Measurements from ENCODE around the gene GRIK3. TPM values are rescaled to one million over a fixed set of nuclear protein-coding genes. Genes with fewer than 3 reads are reported as not detected.

GRIK3 gene
- total RNA-seq, 1 donor from 2014 or later: not detected

DNA sequence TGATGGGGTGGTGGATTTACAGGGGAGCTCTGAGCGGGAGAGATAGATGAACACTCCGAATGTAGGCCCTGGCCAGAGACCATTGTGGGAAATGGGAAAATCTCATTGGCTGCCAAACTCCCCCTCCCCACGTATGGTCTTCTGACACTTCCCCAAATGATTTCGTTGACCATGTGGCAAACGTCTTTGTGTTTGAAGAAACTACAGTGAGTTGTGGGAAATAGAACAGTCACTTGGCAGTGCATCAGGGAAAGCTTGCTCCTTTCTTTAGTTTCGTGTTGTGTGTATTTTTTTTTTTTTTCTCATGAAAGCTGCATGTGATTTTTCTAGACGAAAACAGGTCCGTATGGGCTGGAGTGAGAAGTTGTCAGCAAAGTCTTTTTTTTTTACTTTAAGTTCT, 25.0 kb upstream of the GRIK3 start:
- Mint-ChIP-seq H3K36me3 (ENCODE audit: low read depth) (no peaks in the 10 kb centered on the region), H3K4me1 (no peaks in the 10 kb centered on the region), H3K9me3 (no peaks in the 10 kb centered on the region), H3K27me3 (peaks cover 1% of the 10 kb centered on the region), H3K4me3 (no peak overlapping the region), H3K27ac (no peak overlapping the region)
- intact Hi-C loops (cut with micrococcal nuclease): no loop called here
- DNase-seq: no peak

DNA sequence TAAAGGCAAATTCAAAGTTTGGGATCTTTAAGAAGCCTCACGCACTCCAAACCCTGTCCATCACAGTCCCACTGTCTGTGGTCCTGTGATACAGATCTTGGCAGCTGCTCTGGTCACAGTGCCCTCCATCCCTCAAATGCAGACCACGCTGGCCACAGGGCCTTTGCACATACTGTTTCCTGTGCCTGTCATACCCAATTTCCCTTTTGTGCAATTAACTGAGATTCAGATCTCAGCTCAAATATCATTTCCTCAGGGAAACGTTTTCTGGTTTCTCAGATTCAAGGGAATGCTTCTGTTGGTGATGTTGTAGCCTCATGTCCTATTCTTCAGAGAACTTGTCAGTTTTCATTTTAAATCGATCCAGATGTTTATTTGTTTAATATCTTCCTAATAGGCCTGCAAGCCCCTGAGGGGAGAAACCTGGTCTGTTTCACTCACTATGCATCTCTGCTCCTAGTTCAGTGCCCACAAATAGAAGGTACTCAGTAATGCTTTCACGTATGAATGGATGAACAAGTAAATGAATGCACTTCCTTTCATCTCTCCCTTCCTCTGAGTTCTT, 24.2 kb upstream of the GRIK3 start:
- no peaks in the 10 kb centered on the region for H3K4me1 Mint-ChIP-seq
- intact Hi-C loops (cut with micrococcal nuclease): no loop called here
- no peaks in the 10 kb centered on the region for H3K9me3 Mint-ChIP-seq
- DNase-seq: no peak
- H3K27me3 Mint-ChIP-seq: peaks cover 1% of the 10 kb centered on the region
- no peak overlapping the region for H3K4me3 Mint-ChIP-seq
- H3K36me3 Mint-ChIP-seq (ENCODE audit: low read depth): no peaks in the 10 kb centered on the region
- no peak overlapping the region for H3K27ac Mint-ChIP-seq

DNA sequence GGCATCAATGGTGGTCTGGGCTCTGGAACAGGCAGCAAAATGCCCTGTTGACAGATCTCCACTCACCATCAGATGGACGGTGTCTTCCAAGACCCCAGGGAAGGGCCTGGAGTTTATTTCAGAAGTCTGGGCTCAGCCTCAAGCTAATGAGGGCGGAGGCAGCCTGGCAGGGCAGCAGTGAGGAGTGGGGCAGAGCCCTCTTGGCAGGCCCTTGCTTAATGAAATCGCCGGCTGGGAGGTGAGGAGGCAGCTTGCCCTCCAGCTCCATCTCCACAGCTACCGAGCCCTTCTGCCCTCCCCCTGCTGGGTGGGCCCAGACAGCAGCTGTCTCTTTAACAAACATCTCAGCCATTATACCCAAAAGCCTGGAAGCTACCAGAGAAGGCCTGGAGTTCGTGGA, 22.0 kb upstream of the GRIK3 start:
- H3K27me3 Mint-ChIP-seq: no peaks in the 10 kb centered on the region
- intact Hi-C loops (cut with micrococcal nuclease): no loop called here

DNA sequence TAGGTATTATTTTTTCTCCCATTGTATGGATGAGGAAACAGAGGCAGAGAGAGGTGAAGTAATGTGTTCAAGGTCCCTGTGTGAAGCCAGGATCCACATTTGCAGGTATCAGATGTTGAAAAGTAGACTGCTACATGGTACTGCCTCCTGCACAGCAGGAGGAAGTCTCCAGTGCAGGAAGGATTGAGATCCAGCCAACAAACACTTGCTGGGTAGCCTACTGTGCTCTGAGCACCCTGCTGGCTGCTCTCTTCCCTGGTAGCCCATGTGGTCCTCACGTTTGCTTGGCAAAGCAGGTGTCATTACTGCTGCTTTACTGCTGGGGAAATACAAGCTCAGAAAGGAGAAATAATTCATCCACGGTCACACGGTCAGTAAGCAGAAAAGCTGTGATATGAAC, 21.3 kb upstream of the GRIK3 start:
- H3K9me3 Mint-ChIP-seq: no peaks in the 10 kb centered on the region
- no peaks in the 10 kb centered on the region for H3K36me3 Mint-ChIP-seq (ENCODE audit: low read depth)
- H3K27ac Mint-ChIP-seq: no peak overlapping the region

More for the DNA sequence above, 22.0 kb upstream of the GRIK3 start:
- Mint-ChIP-seq H3K4me3 (no peak overlapping the region), H3K27ac (no peak overlapping the region), H3K4me1 (no peaks in the 10 kb centered on the region), H3K36me3 (ENCODE audit: low read depth) (no peaks in the 10 kb centered on the region), H3K9me3 (no peaks in the 10 kb centered on the region)
- no peak for DNase-seq

DNA sequence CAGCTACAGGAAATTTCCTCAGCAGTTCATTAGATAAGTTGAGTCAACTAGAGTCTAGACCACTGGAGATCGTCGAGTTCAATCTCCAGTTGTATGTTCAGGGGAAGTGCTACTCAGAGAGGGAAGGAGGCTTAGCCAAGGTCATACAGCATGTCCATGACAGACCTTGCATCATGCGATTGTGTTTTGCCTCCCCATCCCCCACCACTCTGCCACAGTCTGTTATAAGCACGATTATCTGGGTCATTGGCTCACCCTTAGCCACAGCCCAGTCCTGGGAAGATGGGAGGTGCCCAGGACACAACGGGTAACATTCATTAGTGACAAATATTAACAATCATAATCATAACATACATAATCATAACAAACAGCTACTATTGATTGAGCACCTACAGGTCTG, 18.9 kb upstream of the GRIK3 start:
- no peaks in the 10 kb centered on the region for H3K36me3 Mint-ChIP-seq (ENCODE audit: low read depth)
- intact Hi-C loops (cut with micrococcal nuclease): no loop called here
- no peak overlapping the region for H3K27ac Mint-ChIP-seq
- H3K4me1 Mint-ChIP-seq: no peaks in the 10 kb centered on the region
- no peaks in the 10 kb centered on the region for H3K27me3 Mint-ChIP-seq
- H3K4me3 Mint-ChIP-seq: no peak overlapping the region
- H3K9me3 Mint-ChIP-seq: no peaks in the 10 kb centered on the region
- no peak for DNase-seq

More for the DNA sequence above, 21.3 kb upstream of the GRIK3 start:
- Mint-ChIP-seq H3K27me3 (no peaks in the 10 kb centered on the region), H3K4me1 (no peaks in the 10 kb centered on the region), H3K4me3 (no peak overlapping the region)
- DNase-seq: no peak
- intact Hi-C loops (cut with micrococcal nuclease): no loop called here

DNA sequence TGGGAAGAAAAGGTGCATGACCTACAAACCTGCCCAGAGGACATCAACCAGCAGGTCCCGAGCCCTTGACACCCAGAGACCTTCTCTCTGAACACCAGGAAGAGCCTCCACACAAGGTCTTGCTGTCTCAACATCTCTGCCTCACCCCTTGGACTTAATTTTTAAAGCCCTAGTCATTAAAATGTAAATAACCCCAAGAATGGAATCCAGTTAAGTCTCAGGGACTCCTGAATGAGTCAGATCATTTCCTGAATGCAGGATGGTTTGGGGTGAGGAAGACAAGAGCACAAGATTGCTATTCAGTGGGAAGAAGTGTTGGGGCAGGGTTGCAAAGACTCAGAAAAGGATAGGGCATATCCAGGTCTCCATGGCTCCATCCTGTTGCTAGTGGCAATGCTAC, 17.8 kb upstream of the GRIK3 start:
- Mint-ChIP-seq H3K9me3 (no peaks in the 10 kb centered on the region), H3K4me1 (no peaks in the 10 kb centered on the region), H3K27ac (no peak overlapping the region), H3K36me3 (ENCODE audit: low read depth) (no peaks in the 10 kb centered on the region), H3K4me3 (no peak overlapping the region), H3K27me3 (no peaks in the 10 kb centered on the region)
- DNase-seq: no peak
- intact Hi-C loops (cut with micrococcal nuclease): no loop called here

DNA sequence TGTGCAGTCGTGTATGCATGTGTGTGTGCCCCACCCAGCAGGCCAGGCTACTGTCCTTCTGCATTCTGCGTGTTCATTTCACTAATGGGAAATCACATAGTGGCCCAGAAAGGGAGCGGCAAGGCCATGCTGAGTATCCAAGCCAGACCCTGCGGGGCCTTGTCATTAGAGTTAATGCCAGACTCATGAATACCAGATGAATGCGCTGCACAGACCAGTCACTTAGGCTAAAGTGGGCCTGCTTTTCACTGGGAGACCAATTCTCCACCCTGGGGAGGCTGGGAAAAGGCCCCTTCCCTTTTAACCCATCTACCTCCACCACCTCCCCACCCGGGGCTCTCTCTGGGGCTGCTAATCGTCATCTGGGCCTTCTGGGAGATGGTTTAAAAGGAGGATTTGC, 17.0 kb upstream of the GRIK3 start:
- no peaks in the 10 kb centered on the region for H3K9me3 Mint-ChIP-seq
- H3K36me3 Mint-ChIP-seq (ENCODE audit: low read depth): no peaks in the 10 kb centered on the region
- H3K4me1 Mint-ChIP-seq: no peaks in the 10 kb centered on the region
- H3K4me3 Mint-ChIP-seq: no peak overlapping the region
- no peak overlapping the region for H3K27ac Mint-ChIP-seq
- DNase-seq: no peak
- no peaks in the 10 kb centered on the region for H3K27me3 Mint-ChIP-seq
- intact Hi-C loops (cut with micrococcal nuclease): no loop called here

DNA sequence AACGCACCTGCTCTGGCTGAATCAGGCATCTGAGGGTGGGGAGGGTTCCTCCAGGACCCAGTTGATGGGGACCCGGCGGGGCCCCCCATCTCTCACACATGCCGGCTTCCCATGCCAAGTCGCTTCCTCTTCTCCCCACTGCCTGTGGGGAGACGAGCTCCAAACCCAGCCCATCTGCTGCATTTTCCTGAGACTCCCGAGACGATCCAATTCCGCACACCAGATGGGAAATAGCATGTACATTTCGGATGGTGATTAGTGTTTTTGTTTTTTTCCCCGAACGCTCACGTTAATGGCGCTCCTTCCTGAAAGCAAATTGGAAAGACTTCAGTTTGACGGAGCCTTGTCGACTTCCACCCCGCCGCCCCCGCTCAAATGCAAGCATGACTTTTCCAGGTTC, 13.2 kb upstream of the GRIK3 start:
- Mint-ChIP-seq H3K36me3 (ENCODE audit: low read depth) (no peaks in the 10 kb centered on the region), H3K4me1 (no peaks in the 10 kb centered on the region), H3K4me3 (no peak overlapping the region), H3K27me3 (no peaks in the 10 kb centered on the region), H3K27ac (no peak overlapping the region), H3K9me3 (no peaks in the 10 kb centered on the region)
- DNase-seq: no peak
- intact Hi-C loops (cut with micrococcal nuclease): no loop called here

DNA sequence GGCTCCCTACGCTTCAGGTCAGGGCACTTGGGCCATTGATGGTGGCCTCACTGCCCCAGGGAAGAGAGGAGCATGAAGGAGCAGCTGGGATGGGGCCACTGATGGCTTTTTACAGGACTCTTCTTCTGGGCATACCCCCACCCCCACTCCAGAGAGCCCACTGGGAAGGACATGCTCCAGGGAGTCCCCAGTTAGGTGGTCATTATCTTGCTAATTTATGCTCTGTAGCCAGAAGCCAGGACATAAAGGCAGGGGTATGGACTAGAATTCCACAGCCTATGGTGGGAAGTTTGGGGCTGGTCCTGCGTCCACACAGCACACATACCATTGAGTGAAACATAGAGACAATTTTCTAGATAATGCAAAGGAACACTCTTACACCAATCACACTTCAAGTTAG, 8.8 kb upstream of the GRIK3 start:
- Mint-ChIP-seq H3K27ac (no peak overlapping the region), H3K4me1 (no peaks in the 10 kb centered on the region), H3K36me3 (ENCODE audit: low read depth) (no peaks in the 10 kb centered on the region), H3K4me3 (no peak overlapping the region), H3K27me3 (peaks cover 19% of the 10 kb centered on the region), H3K9me3 (no peaks in the 10 kb centered on the region)
- no peak for DNase-seq
- intact Hi-C loops (cut with micrococcal nuclease): no loop called here

DNA sequence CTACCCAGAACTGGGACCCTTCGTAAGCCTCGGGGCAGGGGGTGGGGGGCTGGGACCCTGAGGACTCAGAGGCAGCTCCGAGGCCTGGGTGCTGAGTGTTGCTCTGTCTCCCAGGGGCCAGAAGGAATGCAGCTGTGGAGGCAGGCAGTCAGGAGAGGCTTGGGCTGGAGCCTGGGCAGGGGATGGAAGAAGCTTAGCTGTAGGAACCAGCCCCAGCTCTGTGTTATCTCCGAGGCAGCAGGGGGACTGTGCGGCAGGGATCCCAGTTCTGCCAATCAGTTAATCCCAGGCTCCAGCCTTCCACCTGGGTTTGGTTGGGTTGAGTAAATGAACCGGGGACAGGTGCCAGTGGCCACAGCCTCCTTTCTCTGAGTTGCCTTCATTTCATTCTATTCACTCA, 8.2 kb upstream of the GRIK3 start:
- H3K27me3 Mint-ChIP-seq: peaks cover 22% of the 10 kb centered on the region

DNA sequence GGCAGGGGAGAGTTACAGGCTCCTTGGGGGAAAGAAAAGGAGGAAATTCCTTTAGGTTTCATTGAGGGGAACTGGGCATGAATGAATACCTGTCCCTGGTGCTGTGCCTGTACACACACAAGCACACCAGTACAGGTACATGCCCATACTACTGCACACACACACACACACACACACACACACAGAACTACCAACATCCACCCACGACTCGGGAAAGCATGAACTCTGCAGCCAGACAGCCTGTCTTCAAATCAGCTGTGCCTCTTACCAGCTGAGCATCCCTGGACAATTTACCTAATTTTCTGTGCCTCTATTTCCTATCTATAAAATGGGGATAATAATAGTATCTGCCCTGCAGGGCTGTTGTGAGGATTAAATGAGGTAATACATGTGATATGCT, 7.2 kb upstream of the GRIK3 start:
- intact Hi-C loops (cut with micrococcal nuclease): no loop called here
- Mint-ChIP-seq H3K27me3 (peaks cover 30% of the 10 kb centered on the region), H3K36me3 (ENCODE audit: low read depth) (no peaks in the 10 kb centered on the region), H3K4me1 (no peaks in the 10 kb centered on the region), H3K4me3 (no peak overlapping the region), H3K9me3 (no peaks in the 10 kb centered on the region), H3K27ac (no peak overlapping the region)
- no peak for DNase-seq

More for the DNA sequence above, 8.2 kb upstream of the GRIK3 start:
- H3K27ac Mint-ChIP-seq: no peak overlapping the region
- no peaks in the 10 kb centered on the region for H3K36me3 Mint-ChIP-seq (ENCODE audit: low read depth)
- intact Hi-C loops (cut with micrococcal nuclease): no loop called here
- DNase-seq: no peak
- H3K9me3 Mint-ChIP-seq: no peaks in the 10 kb centered on the region
- H3K4me1 Mint-ChIP-seq: no peaks in the 10 kb centered on the region
- H3K4me3 Mint-ChIP-seq: no peak overlapping the region

DNA sequence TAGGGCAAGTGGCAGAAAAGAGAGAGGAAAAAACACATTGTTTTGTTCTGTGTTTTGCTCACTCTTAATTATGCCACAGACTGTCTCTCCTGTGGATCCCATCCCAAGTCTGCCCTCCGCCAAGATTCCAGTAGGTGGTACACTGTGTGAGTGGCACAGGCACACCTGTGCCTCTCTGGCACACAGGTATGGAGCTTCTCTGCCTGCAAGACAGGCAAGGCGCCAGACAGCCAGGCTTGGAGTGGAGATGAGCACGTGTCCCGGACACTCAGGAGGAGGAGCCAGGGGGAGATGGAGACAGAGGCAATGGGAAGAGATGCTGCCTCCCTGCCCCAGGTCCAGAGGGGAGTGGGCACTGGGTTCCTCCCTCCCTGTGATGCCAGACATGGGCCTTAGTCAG, 6.5 kb upstream of the GRIK3 start:
- Mint-ChIP-seq H3K9me3 (no peaks in the 10 kb centered on the region), H3K36me3 (ENCODE audit: low read depth) (no peaks in the 10 kb centered on the region), H3K4me1 (no peaks in the 10 kb centered on the region), H3K27ac (no peak overlapping the region), H3K4me3 (no peak overlapping the region), H3K27me3 (peaks cover 37% of the 10 kb centered on the region)
- no peak for DNase-seq
- intact Hi-C loops (cut with micrococcal nuclease): no loop called here

DNA sequence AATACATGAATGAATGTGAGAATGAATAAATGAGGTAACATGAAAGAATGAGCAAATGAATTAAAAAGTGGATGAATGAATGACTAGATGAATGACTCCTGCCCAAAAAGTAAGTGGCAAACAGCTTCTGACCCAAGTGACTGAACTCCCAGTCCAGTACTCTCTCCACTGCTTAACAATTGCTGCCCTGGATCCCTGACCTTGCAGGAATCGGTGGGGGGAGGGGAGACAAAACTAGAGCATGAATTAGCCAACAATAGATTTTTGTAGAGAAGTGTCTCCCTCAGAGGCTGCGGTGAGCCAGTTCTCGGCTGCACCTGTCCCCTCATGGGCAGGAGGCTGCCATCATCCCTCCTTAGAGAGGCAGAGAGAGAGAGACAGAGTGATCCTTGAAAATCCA, 5.9 kb upstream of the GRIK3 start:
- no peaks in the 10 kb centered on the region for H3K9me3 Mint-ChIP-seq
- no peaks in the 10 kb centered on the region for H3K4me1 Mint-ChIP-seq
- H3K36me3 Mint-ChIP-seq (ENCODE audit: low read depth): no peaks in the 10 kb centered on the region
- H3K27ac Mint-ChIP-seq: no peak overlapping the region
- intact Hi-C loops (cut with micrococcal nuclease): no loop called here
- no peak overlapping the region for H3K4me3 Mint-ChIP-seq
- H3K27me3 Mint-ChIP-seq: peaks cover 42% of the 10 kb centered on the region
- no peak for DNase-seq

DNA sequence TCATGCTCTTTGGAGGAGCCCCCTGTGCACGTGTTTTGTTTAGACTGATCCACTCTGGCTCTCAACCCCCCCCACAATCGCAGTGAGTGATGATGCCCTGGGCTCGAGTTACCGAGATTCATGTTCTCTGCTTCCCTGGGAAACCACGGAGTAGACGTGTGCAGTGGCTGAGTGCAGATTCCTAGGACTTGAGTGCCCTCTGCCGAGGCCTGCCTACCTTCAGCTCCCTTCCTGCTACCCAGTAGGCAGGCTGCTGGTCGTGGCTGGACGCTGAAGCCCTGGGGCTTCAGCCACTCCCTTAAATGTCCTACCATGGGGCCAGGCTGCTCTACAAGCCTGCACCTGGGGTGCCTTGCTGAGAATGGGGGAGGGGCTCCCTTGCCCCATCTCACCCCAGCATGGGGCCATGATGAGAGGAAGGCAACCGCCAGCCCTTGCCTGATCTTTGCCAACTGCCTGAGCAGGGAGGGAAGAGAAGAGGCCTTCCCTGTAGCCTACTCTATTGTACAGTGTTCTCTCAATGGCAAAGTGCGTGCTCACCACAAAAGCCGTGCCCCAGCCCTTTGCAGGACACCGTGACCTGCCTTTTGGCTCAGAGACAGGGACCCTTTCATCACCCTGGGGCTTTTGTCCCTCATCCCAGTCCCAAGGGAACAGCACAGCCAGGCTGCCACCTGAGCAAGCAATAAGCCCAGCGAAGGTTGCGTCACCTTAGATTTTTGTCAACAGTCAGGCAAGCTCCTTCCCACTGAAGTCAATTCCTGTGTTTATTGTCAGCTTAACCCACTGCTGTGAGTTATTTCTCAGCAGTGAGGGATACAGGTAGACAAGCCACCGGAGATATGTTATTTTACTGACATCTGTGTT, 4.1 kb upstream of the GRIK3 start:
- H3K27ac Mint-ChIP-seq: no peak overlapping the region
- H3K4me3 Mint-ChIP-seq: no peak overlapping the region
- H3K4me1 Mint-ChIP-seq: no peaks in the 10 kb centered on the region
- no peaks in the 10 kb centered on the region for H3K9me3 Mint-ChIP-seq
- H3K36me3 Mint-ChIP-seq (ENCODE audit: low read depth): no peaks in the 10 kb centered on the region
- intact Hi-C loops (cut with micrococcal nuclease): no loop called here
- peaks cover 48% of the 10 kb centered on the region for H3K27me3 Mint-ChIP-seq
- no peak for DNase-seq

DNA sequence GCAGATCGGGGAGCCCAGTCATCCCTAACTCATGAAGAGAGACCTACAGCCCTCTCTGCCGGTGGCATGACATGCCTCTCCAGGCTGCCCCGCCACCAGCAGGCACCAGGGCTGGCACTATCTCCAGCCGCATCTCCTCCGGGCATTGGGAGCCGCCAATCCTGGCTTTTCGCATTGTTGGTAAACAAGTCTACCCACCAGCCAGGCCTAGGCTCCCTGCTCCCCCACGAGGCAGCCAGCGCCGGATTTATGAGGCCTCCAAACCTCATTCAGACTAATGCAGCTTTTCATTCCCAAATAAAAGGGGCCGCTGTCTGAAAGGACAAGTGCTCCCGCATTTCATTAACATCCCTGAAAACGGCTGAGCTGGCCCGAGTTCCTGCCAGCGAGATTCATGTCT, 3.4 kb upstream of the GRIK3 start:
- no peak for DNase-seq
- no peak overlapping the region for H3K4me3 Mint-ChIP-seq
- intact Hi-C loops (cut with micrococcal nuclease): no loop called here
- peaks cover 50% of the 10 kb centered on the region for H3K27me3 Mint-ChIP-seq
- H3K27ac Mint-ChIP-seq: no peak overlapping the region
- H3K36me3 Mint-ChIP-seq (ENCODE audit: low read depth): no peaks in the 10 kb centered on the region
- no peaks in the 10 kb centered on the region for H3K9me3 Mint-ChIP-seq
- H3K4me1 Mint-ChIP-seq: no peaks in the 10 kb centered on the region
